Naive B cell (primary cell): ENCODE measurements around the gene KMT2A. TPM values are rescaled to one million over a fixed set of nuclear protein-coding genes. Genes with fewer than 3 reads are reported as not detected.
"Not testable (repeated sequence)": the region's sequence is repeated elsewhere in the genome, so short reads cannot be mapped to it uniquely, and the experiment has no call there.

Experiments used
- ATAC-seq, 2 donors: fragments of 150-1000 bp; cut with Tn5 transposase; 2 replicates each; pipeline ENCODE4 v1.10.0; 2021; ENCODE audit warnings: low read depth in 2 of 2, mild to moderate bottlenecking in 2 of 2, moderate library complexity in 2 of 2
- DNase-seq: peaks from one replicate; pipeline ENCODE4 v3.0.0; 2022
- H3K27ac Mint-ChIP-seq, 6 donors: one replicate each; pipeline ENCODE4 v1.8.0; 2020 to 2022; ENCODE audit warnings: mild to moderate bottlenecking in 6 of 6, mixed read lengths in 6 of 6, moderate library complexity in 5 of 6, inconsistent platforms in 2 of 6
- H3K27me3 Mint-ChIP-seq, 3 donors: one replicate each; pipeline ENCODE4 v1.8.0; 2021 to 2022; ENCODE audit warnings: mixed read lengths in 3 of 3, mild to moderate bottlenecking in 1 of 3
- H3K36me3 Mint-ChIP-seq, 2 donors: one replicate each; pipeline ENCODE4 v1.8.0; 2020 to 2022; ENCODE audit warnings: mixed read lengths in 2 of 2, inconsistent platforms in 1 of 2, mild to moderate bottlenecking in 1 of 2
- H3K4me1 Mint-ChIP-seq, 3 donors: one replicate each; pipeline ENCODE4 v1.8.0; 2020 to 2022; ENCODE audit warnings: mixed read lengths in 3 of 3, inconsistent platforms in 1 of 3, mild to moderate bottlenecking in 1 of 3, moderate library complexity in 1 of 3
- H3K4me3 Mint-ChIP-seq, 8 donors: one replicate each; pipeline ENCODE4 v1.8.0; 2020 to 2022; ENCODE audit warnings: mild to moderate bottlenecking in 8 of 8, mixed read lengths in 8 of 8, moderate library complexity in 8 of 8, inconsistent platforms in 2 of 8
- H3K9me3 Mint-ChIP-seq, 7 donors: one replicate each; pipeline ENCODE4 v1.8.0; 2020 to 2022; ENCODE audit warnings: mixed read lengths in 7 of 7, mild to moderate bottlenecking in 5 of 7, inconsistent platforms in 2 of 7, moderate library complexity in 1 of 7
- polyA plus RNA-seq, 6 donors: library from polyadenylated mRNA; unstranded; fragments of 300-500 nt; fragmentation: Illumina TruSeq; gene quantifications; one replicate each; pipeline ENCODE4 v1.2.3, GENCODE V29; 2021; ENCODE audit warnings: low read depth in 6 of 6

Gene KMT2A
- polyA plus RNA-seq, 6 donors from 2014 or later: 5.2 to 42.2 (median 17.1) TPM

DNA sequence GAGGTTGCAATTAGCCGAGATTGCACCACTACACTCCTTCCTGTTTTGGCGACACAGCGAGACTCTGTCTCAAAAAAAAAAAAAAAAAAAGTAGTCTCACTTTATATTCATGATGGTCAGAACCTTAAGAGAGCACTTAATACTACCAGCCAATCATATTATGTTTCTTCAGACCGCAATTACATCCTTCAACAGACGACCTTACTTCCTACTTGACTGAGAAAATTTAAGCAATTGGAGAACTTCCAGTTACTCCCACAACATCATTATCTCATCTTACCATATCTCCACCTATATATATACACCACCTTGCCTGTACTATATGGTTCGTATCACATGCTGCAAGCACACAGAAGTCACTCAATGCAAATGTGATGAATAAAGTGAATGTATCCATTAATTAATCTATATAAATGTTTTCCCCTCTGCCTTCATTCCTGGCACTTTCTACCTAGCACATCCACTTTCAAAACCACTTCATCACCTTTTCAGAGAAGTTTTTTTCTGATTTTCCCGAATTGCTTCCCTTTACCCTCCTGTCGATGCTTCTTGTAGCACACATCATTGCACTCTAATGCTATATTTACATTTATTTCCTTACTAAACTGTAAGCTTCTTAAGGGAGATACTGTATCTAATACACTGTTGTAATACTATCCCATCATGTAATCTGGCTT lies 21.1 kb upstream of the KMT2A start:
- no peak overlapping the region for H3K4me3 Mint-ChIP-seq
- H3K36me3 Mint-ChIP-seq: no peaks in the 10 kb centered on the region
- H3K9me3 Mint-ChIP-seq: no peaks in the 10 kb centered on the region
- ATAC-seq (no peak), DNase-seq (no peak)
- H3K4me1 Mint-ChIP-seq: peaks cover 11 to 20% (median 11%) of the 10 kb centered on the region in 3 donors
- no peak overlapping the region for H3K27ac Mint-ChIP-seq
- H3K27me3 Mint-ChIP-seq: no peaks in the 10 kb centered on the region

DNA sequence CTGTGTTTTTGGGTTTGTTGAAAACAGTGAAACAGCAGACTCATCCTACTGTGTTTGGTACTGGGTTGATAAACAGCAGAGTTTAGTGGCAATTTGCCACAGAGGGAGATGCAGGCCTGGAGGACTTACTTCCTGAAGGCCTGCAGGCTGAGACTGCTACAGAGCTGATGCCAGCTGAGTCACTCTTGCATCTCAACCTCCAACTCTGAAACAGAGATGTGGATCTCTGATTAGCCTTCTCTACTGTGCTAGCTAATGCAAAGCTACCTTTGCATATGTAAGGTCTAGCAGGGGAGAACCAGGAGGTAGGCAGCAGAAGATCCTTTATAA lies 20.6 kb upstream of the KMT2A start:
- Mint-ChIP-seq H3K4me1 (peaks cover 6 to 15% (median 6%) of the 10 kb centered on the region in 3 donors), H3K27me3 (no peaks in the 10 kb centered on the region), H3K4me3 (no peak overlapping the region), H3K36me3 (no peaks in the 10 kb centered on the region), H3K27ac (no peak overlapping the region), H3K9me3 (no peaks in the 10 kb centered on the region)
- ATAC-seq (no peak), DNase-seq (no peak)

GRCh38 chr11:118416900-118417299 lies 19.4 kb upstream of the KMT2A start:
- DNase-seq, H3K4me1 Mint-ChIP-seq, H3K27me3 Mint-ChIP-seq, H3K27ac Mint-ChIP-seq, H3K4me3 Mint-ChIP-seq, H3K36me3 Mint-ChIP-seq, H3K9me3 Mint-ChIP-seq, ATAC-seq: not testable (repeated sequence)

DNA sequence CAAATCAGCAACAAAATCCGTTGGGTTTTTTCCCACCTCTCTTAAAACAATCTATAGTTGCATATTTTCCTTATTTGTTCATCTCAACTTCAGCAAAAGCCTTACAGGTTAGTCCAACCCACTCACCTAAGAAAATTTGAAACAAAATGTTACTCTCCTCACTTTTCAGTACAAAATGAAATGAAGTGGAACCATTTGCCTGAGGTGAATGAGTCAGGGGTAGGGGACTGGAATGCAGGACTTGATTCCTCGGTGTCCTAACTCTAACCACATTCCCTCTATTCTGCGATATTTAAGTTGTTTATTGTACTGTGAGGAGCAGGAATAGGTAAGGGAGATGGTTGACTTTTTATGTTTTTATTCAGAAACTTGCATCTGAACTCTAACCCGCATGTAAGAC lies 18.5 kb upstream of the KMT2A start:
- no peak for ATAC-seq
- H3K4me1 Mint-ChIP-seq: peaks cover 0 to 6% (median 4%) of the 10 kb centered on the region in 3 donors
- no peak overlapping the region for H3K27ac Mint-ChIP-seq
- no peaks in the 10 kb centered on the region for H3K27me3 Mint-ChIP-seq
- no peaks in the 10 kb centered on the region for H3K36me3 Mint-ChIP-seq
- no peak overlapping the region for H3K4me3 Mint-ChIP-seq
- no peaks in the 10 kb centered on the region for H3K9me3 Mint-ChIP-seq
- no peak for DNase-seq

- H3K4me1 Mint-ChIP-seq: no peaks in the 10 kb centered on the region
- ATAC-seq (no peak), DNase-seq (no peak)
- H3K27me3 Mint-ChIP-seq: no peaks in the 10 kb centered on the region
- H3K9me3 Mint-ChIP-seq: no peaks in the 10 kb centered on the region
- H3K27ac Mint-ChIP-seq: no peak overlapping the region
- H3K36me3 Mint-ChIP-seq: no peaks in the 10 kb centered on the region
- H3K4me3 Mint-ChIP-seq: no peak overlapping the region
Observed at GRCh38 chr11:118418766-118419165, 17.5 kb upstream of the KMT2A start.

GRCh38 chr11:118427707-118428106 lies 8.6 kb upstream of the KMT2A start:
- H3K4me1 Mint-ChIP-seq: no peaks in the 10 kb centered on the region
- DNase-seq (no peak), ATAC-seq (no peak)
- no peak overlapping the region for H3K4me3 Mint-ChIP-seq
- no peaks in the 10 kb centered on the region for H3K36me3 Mint-ChIP-seq
- peak overlapping the region in 1 of 6 donors; percentile 2 for H3K27ac Mint-ChIP-seq
- H3K9me3 Mint-ChIP-seq: no peaks in the 10 kb centered on the region
- no peaks in the 10 kb centered on the region for H3K27me3 Mint-ChIP-seq

GRCh38 chr11:118430956-118431355 lies 5.3 kb upstream of the KMT2A start:
- no peaks in the 10 kb centered on the region for H3K36me3 Mint-ChIP-seq
- DNase-seq: no peak
- peak overlapping the region in 1 of 8 donors; percentile 11 for H3K4me3 Mint-ChIP-seq
- peak overlapping the region in 1 of 6 donors; percentile 33 for H3K27ac Mint-ChIP-seq
- peaks cover 15 to 17% (median 16%) of the 10 kb centered on the region in 3 donors for H3K4me1 Mint-ChIP-seq
- no peak for ATAC-seq
- no peaks in the 10 kb centered on the region for H3K27me3 Mint-ChIP-seq
- no peaks in the 10 kb centered on the region for H3K9me3 Mint-ChIP-seq

DNA sequence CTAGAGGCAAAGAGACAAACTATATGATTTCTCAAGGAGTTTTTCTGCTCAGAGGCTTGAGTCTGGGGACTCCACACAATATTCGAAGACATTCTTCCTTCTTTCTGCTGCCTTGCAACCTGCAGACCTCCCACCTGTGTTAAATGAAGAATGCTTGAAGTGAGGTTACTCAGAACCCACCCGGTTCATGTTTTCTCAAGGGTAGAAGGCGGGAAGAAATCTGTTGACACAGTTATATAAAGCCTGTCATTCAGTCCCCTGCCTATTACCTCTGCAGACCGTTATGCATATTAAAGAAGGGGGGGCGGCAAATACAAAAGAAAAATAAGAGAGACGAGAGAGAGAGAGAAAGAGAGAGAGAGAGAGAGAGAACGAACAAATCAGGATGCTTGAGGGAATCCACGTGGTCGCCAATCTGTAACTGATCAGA lies 2.2 kb upstream of the KMT2A start:
- Mint-ChIP-seq H3K27me3 (no peaks in the 10 kb centered on the region), H3K36me3 (no peaks in the 10 kb centered on the region), H3K9me3 (no peaks in the 10 kb centered on the region), H3K4me3 (peak overlapping the region; percentile 88 to 98 (median 96)), H3K4me1 (peaks cover 33 to 37% (median 34%) of the 10 kb centered on the region in 3 donors), H3K27ac (peak overlapping the region in 3 of 6 donors; percentile 19 to 66 (median 55))
- DNase-seq (no peak), ATAC-seq (no peak)

- peak overlapping the region; percentile 19 to 98 (median 94) for H3K27ac Mint-ChIP-seq
- ATAC-seq: no peak
- no peaks in the 10 kb centered on the region for H3K27me3 Mint-ChIP-seq
- no peaks in the 10 kb centered on the region for H3K36me3 Mint-ChIP-seq
- no peaks in the 10 kb centered on the region for H3K9me3 Mint-ChIP-seq
- H3K4me1 Mint-ChIP-seq: peaks cover 36 to 40% (median 37%) of the 10 kb centered on the region in 3 donors
- peak; percentile 39 for DNase-seq
- peak overlapping the region; percentile 88 to 98 (median 96) for H3K4me3 Mint-ChIP-seq
Observed at GRCh38 chr11:118434553-118435289, 1.6 kb upstream of the KMT2A start.

GRCh38 chr11:118435290-118435892 lies 901 bp upstream of the KMT2A start:
- Mint-ChIP-seq H3K27me3 (no peaks in the 10 kb centered on the region), H3K27ac (peak overlapping the region; percentile 92 to 99 (median 98)), H3K9me3 (no peaks in the 10 kb centered on the region), H3K36me3 (no peaks in the 10 kb centered on the region), H3K4me1 (peaks cover 41 to 46% (median 43%) of the 10 kb centered on the region in 3 donors), H3K4me3 (peak overlapping the region; percentile 88 to 98 (median 96))
- ATAC-seq: peak; percentile 23 to 27
- peak; percentile 69 for DNase-seq

DNA sequence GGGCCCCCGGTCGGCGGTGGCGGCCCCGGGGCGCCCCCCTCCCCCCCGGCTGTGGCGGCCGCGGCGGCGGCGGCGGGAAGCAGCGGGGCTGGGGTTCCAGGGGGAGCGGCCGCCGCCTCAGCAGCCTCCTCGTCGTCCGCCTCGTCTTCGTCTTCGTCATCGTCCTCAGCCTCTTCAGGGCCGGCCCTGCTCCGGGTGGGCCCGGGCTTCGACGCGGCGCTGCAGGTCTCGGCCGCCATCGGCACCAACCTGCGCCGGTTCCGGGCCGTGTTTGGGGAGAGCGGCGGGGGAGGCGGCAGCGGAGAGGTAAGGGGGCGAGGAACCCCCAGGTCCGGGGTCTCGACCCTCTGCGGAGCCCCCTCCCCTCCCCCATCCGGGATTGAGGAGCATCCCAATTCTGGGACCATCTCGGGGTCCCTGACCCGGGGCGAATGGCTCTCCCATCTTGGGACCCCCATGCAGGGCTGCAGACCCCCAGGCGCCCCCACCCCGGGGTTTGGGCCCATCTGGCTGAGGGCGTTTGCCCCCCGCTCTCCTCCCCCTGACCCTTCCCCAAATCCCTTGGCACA lies 431 bp downstream of the KMT2A start:
- no peak for DNase-seq
- H3K4me3 Mint-ChIP-seq: peak overlapping the region; percentile 94 to 99 (median 96)

DNA sequence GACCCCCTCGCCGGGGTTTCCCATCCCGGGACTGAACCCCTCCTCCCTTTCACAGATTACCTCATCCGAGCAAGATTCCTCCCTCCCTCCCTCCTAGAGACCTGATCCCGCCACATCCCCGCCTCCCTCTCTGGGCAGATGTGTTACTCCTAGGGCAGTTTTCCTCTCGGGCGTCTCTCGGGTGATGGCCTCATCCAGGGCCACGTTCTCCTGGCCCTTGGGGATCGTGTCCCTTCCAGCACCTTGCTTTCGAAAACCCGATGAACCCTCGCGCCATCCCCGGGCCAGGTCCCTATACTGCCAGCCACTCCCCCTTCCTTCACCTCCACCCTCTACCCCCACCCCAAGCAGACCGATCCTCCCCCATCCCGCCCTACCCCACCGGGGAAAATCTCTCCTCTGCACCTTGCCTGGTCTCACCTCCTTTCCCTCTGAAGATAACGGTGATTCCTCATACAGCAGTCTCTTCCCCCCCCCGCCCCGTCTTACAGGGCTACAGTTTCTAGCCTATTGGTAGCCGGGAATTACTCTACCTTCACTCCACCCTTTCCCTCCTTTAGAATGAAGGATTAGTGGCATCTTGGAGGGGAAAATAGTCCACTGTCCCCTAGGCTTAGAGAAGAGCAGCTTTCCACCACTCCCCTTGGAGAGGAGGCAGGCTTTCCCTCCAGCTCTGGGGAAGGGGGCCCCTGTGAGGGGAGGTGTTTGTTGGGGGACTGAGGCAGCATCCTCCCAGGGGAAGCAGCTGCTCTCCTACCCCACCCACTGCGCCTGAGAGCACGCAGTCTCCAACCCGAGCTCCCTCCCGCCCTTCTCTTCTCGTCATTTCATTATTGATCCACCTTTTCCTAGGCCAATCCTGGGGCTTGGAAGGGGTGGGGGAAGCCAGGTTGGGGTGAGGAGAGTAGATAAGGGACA lies 1.2 kb downstream of the KMT2A start:
- ATAC-seq (no peak), DNase-seq (peak; percentile 17)
- Mint-ChIP-seq H3K4me1 (peaks cover 55 to 63% (median 62%) of the 10 kb centered on the region in 3 donors), H3K36me3 (peaks cover 0 to 6% of the 10 kb centered on the region in 2 donors), H3K9me3 (no peaks in the 10 kb centered on the region), H3K4me3 (peak overlapping the region; percentile 94 to 99 (median 96)), H3K27me3 (no peaks in the 10 kb centered on the region), H3K27ac (peak overlapping the region; percentile 90 to 99 (median 98))

More for the DNA sequence above, 431 bp downstream of the KMT2A start:
- H3K27ac Mint-ChIP-seq: peak overlapping the region in 5 of 6 donors; percentile 16 to 99 (median 98)
- no peaks in the 10 kb centered on the region for H3K27me3 Mint-ChIP-seq
- no peaks in the 10 kb centered on the region for H3K9me3 Mint-ChIP-seq
- peaks cover 49 to 57% (median 55%) of the 10 kb centered on the region in 3 donors for H3K4me1 Mint-ChIP-seq
- ATAC-seq: peak; percentile 10 to 17
- H3K36me3 Mint-ChIP-seq: peaks cover 0 to 2% of the 10 kb centered on the region in 2 donors
